AG09319 (cell line): ENCODE data around the gene A3GALT2.
A peak's percentile ranks its signal among the peaks of the same experiment; 100 is the strongest.

Experiments
- DNase-seq: peaks from one replicate; pipeline ENCODE4 v3.0.0-alpha.2; 2010; ENCODE audit warnings: low read depth; ENCODE audit errors: extremely low read depth
- CTCF ChIP-seq: IDR thresholded peaks from 2 replicates; pipeline ENCODE4 v1.5.1; 2011; ENCODE audit warnings: low read depth, mild to moderate bottlenecking, inconsistent platforms, low read length, moderate library complexity

A3GALT2 gene

GRCh38 chr1:33346927-33347649, 26.2 kb upstream of the A3GALT2 start:
- no peak for TF ChIP-seq CTCF
- no peak for DNase-seq

GRCh38 chr1:33346533-33346926, 25.6 kb upstream of the A3GALT2 start:
- no peak for DNase-seq
- no peak for TF ChIP-seq CTCF

- DNase-seq = no peak
- no peak for TF ChIP-seq CTCF
Measured at GRCh38 chr1:33344896-33345560, 24.1 kb upstream of the A3GALT2 start.

- DNase-seq = no peak
- TF ChIP-seq CTCF = no peak
Measured at GRCh38 chr1:33343539-33343938, 22.6 kb upstream of the A3GALT2 start.

- DNase-seq = peak; percentile 93
- no peak for TF ChIP-seq CTCF
Measured at GRCh38 chr1:33342041-33342723, 21.3 kb upstream of the A3GALT2 start.

- TF ChIP-seq CTCF = no peak
- no peak for DNase-seq
Measured at GRCh38 chr1:33341190-33341589, 20.3 kb upstream of the A3GALT2 start.

GRCh38 chr1:33339413-33339812, 18.5 kb upstream of the A3GALT2 start:
- TF ChIP-seq CTCF = peak; percentile 9
- no peak for DNase-seq
